ENCODE measurements around the gene SELL.
A peak's percentile ranks its signal among the peaks of the same experiment; 100 is the strongest.
"Not testable (repeated sequence)": the region's sequence is repeated elsewhere in the genome, so short reads cannot be mapped to it uniquely, and the experiment has no call there.

The SELL gene

DNA sequence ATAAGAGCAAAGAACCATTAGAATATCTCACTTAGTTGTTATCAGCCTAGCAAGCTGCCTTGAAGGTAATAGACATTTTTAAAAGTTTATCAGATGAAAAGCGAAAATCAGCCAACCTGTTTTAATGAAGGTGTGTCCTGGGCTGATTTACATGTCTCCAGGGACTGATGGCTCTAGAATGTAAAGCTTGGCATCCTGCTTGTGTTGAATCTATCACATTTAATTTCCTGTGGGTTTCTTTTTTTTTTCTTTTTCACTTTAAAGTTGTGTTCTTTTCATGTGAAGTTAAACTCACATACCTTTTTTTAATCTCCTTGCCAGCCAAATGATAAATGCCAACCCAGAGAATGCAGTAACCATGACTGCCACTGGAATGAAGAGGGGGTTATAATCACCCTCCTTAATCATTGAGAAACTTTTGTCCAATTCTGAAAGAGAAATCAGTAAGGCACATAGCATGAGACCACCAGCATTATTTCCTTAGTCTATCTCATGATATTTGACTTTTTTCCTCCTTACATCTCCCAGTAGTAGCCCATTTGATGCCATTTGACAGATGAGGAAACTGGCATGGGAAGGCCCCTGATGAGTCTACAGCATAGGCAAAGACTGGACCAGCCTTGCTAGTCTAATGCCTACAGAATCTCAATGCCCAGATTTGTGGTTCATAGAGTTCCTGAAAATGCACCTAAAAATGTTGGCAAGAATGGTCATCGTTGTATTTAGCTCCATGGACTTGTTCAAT, 10.0 kb downstream of the SELL start:
- no peak for DNase-seq

DNA sequence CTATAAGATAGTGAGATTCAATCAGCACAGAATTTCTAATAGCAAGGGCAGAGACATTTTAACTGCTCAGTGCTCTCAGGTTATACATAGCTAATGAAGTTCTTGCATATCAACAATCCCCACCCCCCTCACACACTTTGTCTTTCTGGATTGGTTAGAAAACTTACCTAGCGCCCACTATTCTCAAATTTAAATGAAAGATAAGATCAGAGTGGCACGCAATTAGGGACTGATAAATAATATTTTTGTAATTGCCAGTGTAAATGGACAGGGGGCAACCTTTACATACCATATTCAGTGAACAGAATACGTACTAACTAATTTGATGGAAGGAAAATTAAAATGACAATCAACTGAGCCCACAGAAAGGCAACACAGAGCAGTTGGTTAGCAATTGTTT, 11.7 kb downstream of the SELL start:
- DNase-seq, result no peak

DNA sequence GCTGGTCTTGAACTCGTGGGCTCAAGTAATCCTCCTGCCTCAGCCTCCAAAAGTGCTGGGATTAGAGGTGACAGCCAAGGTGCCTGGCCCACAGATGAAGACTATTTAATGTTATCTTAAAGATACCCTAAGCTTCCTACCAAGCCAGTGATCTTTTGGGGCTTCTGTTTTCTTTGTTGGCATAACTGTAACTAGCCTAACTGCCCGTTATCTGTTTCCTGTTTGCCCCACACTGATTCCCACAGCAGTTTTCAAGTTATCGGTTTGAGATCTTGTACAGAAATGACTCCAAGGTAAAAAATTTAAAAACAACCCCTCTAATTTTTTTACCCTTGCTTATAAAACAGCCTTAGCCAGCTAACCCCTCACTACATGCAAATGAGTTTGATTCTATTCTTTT, 12.4 kb downstream of the SELL start:
- DNase-seq, result no peak

DNA sequence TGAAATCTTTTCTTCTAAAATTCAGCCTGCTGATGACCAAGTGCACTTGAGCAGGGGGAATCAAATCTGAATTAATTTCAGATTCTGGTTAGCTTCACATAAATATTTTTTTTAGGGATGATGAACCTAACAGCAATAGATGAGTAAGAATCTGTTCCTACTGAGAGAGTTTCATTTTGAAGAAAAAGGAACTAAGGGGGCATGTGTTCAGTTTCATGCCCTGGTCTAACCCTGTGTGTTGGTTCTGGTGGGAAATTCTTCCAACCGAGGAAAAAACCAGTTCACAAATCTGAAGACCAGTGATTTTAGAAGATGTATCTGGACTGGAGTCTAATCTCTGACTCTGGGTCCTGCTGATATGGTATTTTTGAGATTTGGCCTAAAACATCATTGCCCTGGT, 13.7 kb downstream of the SELL start:
- DNase-seq, result no peak

DNA sequence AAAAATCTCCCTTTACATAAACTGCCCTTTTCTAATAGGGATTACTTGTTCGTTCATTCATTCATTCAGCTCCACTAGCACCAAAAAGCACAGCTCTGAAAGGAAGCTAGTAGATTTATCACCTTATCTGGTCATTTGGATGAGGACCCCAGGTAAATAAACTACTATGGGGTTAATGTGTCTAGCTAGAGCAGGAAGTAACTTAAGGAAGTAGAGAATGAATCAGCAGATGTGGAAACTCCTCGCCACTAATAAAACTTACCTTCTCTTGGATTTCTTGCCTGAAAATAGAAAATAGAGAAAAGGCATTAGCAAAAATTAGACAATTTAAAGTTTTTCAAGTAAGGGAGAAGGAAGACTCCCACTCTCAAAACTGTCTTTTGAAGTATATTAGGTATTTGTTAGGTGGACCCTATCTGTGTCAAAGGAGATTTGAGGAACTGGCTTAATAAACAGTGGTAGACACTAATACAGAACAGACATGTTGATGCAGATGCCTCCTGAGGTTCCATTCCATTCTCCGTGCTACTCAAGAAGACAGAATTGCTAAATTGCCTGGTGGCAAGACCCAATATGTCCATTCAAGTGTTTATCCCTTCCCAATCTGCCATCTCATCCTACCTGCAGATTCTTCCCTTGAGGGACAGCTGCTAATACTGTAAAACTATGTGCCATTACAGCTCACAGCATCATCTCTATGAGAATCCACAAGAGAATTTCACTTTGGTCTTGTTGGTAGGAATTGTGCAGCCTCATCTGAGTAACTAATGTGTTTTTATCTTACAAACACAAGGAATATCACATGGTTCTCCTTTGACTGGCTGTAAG, 14.9 kb downstream of the SELL start:
- DNase-seq, result no peak

DNA sequence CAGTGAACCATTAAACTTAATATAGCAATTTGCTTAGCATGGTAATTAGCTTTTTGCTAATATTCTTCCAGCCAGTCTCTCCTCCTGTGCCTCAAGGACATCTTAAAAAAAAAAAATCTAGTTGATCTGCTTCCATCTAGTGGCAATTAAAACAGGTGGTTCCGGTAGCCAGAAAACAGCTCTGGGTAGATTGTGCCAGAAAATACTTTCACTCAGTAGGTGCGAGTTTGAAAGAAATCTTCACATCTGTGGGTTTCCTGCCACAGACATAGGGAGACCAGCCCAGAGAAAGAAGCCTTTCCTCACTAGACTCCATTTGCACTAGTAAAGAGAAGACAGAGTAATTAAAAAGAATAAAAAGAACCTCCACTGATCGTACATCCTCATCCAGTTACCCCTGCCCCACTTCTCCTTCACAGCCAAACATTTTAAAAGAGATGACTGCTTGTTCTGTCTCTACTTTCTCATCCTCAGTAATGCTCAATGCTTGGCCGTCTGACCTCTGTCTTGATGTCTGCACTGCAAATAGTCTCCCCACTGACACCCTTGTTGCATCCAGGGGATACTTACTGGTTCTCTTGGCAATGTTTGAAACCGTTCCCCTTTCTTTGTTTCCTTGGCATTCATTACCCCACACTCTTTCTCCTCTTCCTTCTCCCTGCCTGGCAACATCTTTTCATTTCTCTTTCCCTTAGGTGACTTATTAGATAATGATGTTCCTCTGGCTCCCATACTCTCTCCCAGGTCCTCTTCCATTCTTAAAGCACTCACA, 16.9 kb downstream of the SELL start:
- DNase-seq, result peak; percentile 21

DNA sequence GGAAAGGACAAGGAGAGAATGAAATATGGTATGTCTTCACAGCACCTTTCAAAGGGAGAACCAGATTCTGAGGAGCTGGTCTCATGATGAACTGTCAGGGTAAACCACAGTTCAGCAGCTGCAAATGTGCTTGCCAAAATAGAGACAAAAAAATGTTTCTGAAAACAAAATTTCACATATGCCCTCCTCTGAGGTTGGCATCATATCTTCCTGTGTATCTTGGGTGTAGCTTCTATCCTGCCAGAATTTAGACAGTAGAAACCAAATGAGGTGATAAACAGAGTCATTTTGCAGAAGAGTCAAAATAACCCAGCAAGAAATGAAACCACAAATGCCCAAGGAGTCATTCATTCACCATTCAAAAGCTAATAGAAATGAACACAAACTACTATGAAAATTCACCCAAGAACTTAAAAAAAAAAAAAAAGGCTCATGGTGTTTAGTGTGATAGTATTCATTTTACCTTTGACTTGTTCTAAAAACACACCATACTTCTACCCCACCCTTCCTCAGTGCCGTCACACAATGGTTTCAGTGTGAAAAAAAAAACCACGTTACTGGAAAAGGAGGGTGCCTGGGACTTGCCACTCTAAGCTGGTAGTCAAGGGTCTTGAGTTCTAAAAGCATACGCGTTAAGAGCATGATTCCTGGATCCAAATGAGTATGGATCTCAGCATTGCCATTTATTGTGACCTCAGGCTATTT, 18.5 kb downstream of the SELL start:
- DNase-seq, result peak; percentile 23

DNA sequence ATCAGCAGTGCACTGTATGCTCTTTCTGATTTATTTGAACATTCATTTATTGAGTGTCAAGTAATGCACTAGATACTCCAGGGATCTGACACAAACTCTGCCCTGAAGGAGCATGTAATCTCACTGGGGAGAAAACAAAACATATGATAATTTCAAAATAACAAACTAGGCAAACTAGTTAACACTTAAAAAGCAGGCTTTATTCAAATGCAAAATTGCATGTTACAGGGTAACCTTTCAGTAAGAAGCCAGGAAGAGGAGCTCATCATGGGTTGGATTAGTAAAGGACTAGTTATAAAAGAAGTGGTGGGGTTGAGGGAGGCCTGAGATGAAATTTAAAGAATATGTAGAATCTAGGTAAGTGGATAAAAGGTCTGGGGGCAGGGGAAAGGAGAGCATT, 20.9 kb downstream of the SELL start:
- no peak for DNase-seq

DNA sequence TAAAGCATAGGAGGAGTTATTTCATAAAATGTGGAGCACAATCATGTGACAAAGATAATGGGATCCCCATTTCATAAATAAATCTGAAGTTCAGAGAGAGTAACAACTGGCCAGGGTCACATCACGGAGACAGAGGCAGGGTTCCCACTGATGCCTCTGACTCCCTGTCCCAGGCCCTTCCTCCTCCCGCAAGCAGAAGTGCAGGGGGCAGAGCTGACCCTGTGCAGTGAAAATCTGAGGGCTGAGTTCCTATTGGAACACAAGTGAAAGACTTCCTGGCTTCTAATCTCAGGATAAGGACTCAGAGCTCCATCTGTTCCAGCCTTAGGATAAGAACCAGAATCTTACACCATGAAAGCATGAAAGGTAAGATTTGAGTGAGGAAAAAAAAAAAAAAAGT, 22.0 kb downstream of the SELL start:
- DNase-seq, result no peak

DNA sequence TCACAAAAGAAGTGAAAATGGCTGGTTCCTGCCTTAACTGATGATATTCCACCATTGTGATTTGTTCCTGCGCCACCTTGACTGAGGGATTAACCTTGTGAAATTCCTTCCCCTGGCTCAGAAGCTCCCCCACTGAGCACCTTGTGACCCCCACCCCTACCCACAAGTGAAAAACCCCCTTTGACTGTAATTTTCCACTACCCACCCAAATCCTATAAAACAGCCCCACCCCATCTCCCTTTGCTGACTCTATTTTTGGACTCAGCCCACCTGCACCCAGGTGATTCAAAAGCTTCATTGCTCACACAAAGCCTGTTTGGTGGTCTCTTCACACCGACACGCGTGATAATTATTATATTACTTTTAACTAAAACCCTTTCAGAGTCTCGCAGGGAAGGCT, 23.0 kb downstream of the SELL start:
- not testable (repeated sequence) for DNase-seq

DNA sequence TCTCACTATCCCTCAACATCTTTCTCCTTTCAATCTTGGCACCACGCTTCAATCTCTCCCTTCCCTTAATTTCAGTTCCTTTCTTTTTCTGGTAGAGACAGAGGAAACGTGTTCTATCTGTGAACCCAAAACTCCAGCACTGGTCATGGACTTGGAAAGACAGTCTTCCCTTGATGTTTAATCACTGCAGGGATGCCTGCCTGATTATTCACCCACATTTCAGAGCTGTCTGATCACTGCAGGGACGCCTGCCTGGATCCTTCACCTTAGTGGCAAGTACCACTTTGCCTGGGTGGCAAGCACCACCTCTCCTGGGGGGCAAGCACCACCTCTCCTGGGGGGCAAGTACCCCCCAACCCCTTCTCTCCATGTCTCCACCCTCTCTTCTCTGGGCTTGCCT, 27.8 kb downstream of the SELL start:
- DNase-seq, result no peak

DNA sequence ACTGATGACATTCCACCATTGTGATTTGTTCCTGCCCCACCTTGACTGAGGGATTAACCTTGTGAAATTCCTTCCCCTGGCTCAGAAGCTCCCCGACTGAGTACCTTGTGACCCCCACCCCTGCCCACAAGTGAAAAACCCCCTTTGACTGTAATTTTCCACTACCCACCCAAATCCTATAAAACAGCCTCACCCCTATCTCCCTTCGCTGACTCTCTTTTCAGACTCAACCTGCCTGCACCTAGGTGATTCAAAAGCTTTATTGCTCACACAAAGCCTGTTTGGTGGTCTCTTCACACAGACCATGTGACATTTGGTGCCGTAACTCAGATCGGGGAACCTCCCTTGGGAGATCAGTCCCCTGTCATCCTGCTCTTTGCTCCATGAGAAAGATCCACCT, 28.3 kb downstream of the SELL start:
- DNase-seq, result not testable (repeated sequence)

DNA sequence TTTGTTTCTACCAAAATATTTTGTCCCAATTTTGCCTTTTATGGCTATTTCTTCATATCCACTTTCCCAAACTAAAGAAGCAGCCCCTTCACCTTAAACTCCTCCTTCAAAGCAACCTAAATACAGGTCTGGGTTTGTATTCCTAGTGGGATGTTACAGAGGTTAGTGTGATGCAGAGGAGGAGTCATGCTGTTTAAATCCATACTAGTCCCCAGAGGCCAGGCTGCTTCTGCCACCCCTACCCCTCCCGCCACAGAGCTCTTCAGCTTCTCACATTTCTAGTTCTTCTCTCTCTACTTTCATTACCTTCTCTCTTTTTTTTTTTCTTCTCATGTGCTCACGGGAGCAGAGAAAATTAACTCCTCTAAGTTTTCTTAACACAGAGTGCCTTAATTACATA, 29.3 kb downstream of the SELL start:
- DNase-seq, result no peak

DNA sequence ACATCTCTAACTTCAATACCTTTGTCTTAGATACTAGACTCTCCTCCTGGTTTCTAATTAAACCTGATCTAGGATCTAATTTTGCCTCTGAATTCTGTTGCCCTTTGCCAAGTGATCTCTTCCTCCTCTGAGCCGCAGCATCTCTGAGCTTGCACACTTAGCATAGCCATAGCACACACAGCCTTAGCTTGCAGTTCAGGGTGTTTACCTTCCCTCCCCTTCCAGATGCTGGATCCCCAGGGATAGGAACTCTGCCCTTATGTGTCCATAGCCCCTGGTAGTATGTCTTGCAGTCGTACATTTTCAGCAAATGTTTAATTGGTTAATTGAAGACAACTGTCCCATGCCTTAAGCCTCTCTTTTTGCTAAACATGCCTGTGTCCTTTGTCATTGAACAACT, 30.3 kb downstream of the SELL start:
- DNase-seq, result no peak

DNA sequence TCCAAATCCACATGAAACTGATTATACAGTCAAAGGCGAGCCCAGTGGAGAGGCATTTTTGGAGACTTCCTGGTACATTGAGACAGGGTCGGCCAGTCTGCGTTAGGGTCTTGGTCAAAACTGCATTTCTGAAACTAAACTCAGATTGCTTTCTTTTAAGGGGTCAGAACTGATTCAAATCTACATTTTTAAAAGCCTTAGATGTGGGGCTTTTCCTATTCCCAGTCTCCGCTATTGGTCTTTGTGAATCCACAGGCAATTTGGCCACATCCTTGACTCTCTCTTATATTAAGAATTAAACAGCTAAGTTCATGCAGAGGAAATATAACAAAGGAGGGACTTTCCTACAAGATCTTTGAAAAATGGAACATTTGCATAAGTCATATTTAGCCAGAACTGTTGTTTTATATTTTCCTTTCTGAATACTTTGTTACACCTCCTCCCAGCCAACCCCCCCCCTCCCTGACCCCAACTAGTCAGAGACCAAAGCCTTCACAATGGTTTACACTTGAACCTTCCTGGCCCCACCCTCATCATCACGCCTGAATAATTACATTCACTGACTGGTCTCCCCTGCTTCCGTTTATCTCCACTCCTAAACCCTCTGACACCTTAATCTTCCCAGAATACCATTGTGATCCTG, 30.9 kb downstream of the SELL start:
- peak; percentile 31 for DNase-seq

DNA sequence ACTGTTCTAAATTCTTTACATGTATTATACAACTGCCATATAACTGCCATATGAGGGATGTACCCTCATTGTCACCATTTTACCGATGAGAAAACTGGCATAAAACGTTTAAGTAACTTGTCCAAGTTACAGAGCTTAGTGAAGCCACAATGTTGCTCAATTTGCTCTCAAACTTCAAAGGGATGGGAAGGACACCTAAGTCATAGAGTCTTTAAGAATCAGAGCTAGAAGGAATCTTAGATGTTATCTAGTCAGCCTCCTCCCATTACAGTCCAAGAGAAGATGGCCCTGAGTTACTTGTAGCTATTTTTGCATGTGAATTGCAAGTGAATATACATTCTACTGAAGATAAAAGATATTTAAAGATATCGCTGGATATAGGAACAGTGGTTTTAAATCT, 31.7 kb downstream of the SELL start:
- no peak for DNase-seq

DNA sequence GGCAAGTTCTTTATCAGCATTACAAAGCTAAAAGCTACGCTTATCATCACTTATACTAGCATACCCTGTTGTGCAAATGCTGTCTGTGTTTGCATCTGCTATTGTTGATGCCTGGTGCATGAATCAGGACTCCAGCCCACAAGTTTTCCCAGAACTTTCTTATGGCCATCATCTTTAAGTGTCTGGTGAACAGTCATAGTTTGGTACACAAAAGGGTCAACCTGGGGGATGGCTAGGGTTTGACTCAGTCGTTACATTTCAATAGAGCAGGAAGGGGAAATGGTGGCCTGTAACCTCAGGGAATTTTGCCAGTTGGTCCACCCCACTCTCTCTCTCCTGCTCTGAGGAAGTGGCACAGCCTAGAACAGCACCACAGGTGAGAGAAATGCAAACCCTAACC, 35.4 kb downstream of the SELL start:
- no peak for DNase-seq

DNA sequence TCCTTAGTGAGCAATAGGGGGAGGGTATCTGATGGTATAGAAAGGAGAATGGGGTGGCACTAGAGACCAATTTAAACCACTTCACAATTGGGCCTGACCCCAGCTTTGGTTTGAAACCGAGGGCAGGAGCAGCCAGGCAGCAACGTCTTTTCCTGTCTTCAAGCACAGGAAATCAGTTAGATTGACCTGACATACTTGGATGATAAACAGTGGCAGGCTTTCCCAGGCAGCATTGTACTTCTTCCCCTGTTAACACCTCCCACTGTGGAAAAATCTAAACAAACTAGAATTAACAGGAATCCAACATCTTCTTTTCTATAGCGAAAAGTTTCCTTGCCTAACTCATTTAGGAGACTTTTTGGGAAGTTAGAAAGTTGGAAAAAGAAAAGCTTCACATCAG, 40.6 kb downstream of the SELL start:
- DNase-seq, result no peak

DNA sequence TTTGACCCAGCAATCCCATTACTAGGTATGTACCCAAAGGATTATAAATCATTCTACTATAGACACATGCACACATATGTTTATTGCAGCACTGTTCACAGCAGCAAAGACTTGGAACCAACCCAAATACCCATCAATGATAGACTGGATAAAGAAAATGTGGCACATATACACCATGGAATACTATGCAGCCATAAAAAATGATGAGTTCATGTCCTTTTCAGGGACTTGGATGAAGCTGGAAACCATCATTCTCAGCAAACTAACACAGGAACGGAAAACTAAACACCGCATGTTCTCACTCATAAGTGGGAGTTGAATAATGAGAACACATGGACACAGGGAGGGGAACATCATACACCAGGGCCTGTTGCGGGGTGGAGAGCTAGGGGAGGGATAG, 41.2 kb downstream of the SELL start:
- DNase-seq, result not testable (repeated sequence)

DNA sequence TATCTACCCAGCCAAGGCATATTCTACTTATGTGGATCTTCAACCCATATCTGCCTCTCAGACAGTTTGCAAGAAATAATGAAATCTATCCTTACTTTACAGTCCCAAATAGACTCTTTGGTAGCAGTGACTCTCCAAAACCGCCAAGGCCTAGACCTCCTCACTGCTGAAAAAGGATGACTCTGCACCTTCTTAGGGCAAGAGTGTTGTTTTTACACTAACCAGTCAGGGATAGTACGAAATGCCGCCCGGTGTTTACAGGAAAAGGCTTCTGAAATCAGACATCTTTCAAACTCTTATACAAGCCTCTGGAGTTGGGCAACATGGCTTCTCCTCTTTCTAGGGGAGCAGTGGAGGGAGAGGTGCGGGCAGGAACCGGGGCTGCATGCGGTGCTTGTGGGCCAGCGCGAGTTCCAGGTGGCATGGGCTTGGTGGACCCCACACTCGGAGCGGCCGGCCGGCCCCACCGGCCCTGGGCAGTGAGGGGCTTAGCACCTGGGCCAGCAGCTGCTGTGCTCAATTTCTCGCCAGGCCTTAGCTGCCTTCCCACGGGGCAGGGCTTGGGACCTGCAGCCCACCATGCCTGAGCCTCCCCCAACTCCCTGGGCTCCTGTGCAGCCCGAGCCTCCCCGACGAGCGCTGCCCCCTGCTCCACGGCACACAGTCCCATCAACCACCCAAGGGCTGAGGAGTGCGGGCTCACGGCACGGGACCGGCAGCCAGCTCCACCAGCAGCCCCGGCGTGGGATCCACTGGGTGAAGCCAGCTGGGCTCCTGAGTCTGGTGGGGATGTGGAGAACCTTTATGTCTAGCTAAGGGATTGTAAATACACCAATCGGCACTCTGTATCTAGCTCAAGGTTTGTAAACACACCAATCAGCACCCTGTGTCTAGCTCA, 43.5 kb downstream of the SELL start:
- not testable (repeated sequence) for DNase-seq

DNA sequence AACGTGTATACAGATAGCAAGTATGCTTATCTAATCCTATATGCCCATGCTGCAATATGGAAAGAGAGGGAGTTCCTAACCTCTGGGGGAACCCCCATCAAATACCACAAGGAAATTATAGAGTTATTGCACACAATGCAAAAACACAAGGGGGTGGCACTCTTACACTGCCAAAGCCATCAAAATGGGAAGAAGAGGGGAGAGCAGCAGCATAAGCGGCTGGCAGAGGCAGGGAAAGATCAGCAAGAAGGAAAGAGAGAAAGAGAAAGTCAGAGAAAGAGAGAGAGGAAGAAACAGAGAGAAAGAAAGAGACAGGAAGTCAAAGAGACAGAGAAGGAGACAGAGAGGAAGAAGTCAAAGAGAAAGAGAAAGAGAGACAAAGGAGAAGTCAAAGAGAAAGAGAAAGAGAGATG, 44.2 kb downstream of the SELL start:
- DNase-seq, result not testable (repeated sequence)
